Measurements from ENCODE around the gene CLEC20A.

CLEC20A gene

GRCh38 chr1:178436899-178437298, 59.9 kb downstream of the CLEC20A start:
- ChIA-PET CTCF (interaction anchor here (0.6 to 2.4 kb wide), 3 partner anchors 8 to 137 kb away, joined by 3 to 9 read pairs (median 8); no protein-coding TSS in a partner anchor), POLR2A (no interaction called here)
- TF ChIP-seq ZNF704 (tag by site-specific recombination; IDR thresholded peaks at IDR 0.05) (no peak), OVOL3 (tag by site-specific recombination; IDR thresholded peaks at IDR 0.05) (no peak), WT1 (tag by site-specific recombination; IDR thresholded peaks at IDR 0.05) (no peak), EGR2 (tag by site-specific recombination; IDR thresholded peaks at IDR 0.05; ENCODE audit: low read depth) (no peak), ZNF585B (tag by site-specific recombination; IDR thresholded peaks at IDR 0.05) (no peak), GLI4 (tag by site-specific recombination; IDR thresholded peaks at IDR 0.05) (no peak), ZNF311 (tag by site-specific recombination; IDR thresholded peaks at IDR 0.05; ENCODE audit: borderline replicate concordance) (no peak), ZNF211 (tag by site-specific recombination; IDR thresholded peaks at IDR 0.05; ENCODE audit: low read depth) (no peak), ZNF292 (tag by site-specific recombination; IDR thresholded peaks at IDR 0.05; ENCODE audit: borderline replicate concordance, low read depth) (no peak), ZNF223 (tag by site-specific recombination; IDR thresholded peaks at IDR 0.05) (no peak), ZNF148 (tag by site-specific recombination; IDR thresholded peaks at IDR 0.05; ENCODE audit: borderline replicate concordance) (no peak), REST (tag by site-specific recombination; IDR thresholded peaks at IDR 0.05) (no peak), SP3 (tag by site-specific recombination; IDR thresholded peaks at IDR 0.05) (no peak), ZNF37A (tag by site-specific recombination; IDR thresholded peaks at IDR 0.05) (no peak), ZNF660 (tag by site-specific recombination; IDR thresholded peaks at IDR 0.05) (no peak), ZNF221 (tag by site-specific recombination; IDR thresholded peaks at IDR 0.05; ENCODE audit: borderline replicate concordance) (no peak), ZNF146 (tag by site-specific recombination; IDR thresholded peaks at IDR 0.05) (no peak), ZSCAN23 (tag by site-specific recombination; IDR thresholded peaks at IDR 0.05) (no peak)
- TF ChIP-seq, protein P1, sequence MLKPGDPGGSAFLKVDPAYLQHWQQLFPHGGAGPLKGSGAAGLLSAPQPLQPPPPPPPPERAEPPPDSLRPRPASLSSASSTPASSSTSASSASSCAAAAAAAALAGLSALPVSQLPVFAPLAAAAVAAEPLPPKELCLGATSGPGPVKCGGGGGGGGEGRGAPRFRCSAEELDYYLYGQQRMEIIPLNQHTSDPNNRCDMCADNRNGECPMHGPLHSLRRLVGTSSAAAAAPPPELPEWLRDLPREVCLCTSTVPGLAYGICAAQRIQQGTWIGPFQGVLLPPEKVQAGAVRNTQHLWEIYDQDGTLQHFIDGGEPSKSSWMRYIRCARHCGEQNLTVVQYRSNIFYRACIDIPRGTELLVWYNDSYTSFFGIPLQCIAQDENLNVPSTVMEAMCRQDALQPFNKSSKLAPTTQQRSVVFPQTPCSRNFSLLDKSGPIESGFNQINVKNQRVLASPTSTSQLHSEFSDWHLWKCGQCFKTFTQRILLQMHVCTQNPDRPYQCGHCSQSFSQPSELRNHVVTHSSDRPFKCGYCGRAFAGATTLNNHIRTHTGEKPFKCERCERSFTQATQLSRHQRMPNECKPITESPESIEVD (tag by site-specific recombination; IDR thresholded peaks at IDR 0.05), result no peak
- H3K4me1 ChIP-seq (ENCODE audit: control insufficient read depth, insufficient read depth, low read length), result no peaks in the 10 kb centered on the region
- H3K27ac ChIP-seq (ENCODE audit: extremely low read depth, low read depth, low read length), result no peak overlapping the region
- H3K9me3 ChIP-seq (ENCODE audit: control insufficient read depth, insufficient read depth, low read depth, low read length), result no peaks in the 10 kb centered on the region
- H3K4me3 ChIP-seq (ENCODE audit: low read depth, low read length), result no peak overlapping the region
- H3K36me3 ChIP-seq (ENCODE audit: control insufficient read depth in 2 of 2, insufficient read depth in 1 of 2, low read length in 2 of 2), result peaks cover 0 to 6% of the 10 kb centered on the region in 2 experiments; a peak in 1 of 3 replicates
